B cell (primary cell): ENCODE results near the gene MORC1. TPM values are rescaled to one million over a fixed set of nuclear protein-coding genes. Genes with fewer than 3 reads are reported as not detected.

Experiments
- ATAC-seq: fragments of 200-7000 bp; cut with Tn5 transposase; one replicate; pipeline ENCODE4 v1.10.0; 2021; ENCODE audit warnings: low read depth, mild to moderate bottlenecking, moderate number of reproducible peaks, moderate library complexity
- CTCF ChIA-PET: fragments of 350-600 bp; sonication (Branson Sonifier 250); formaldehyde crosslinking; loops from one replicate; lab custom pipeline; 2021; ENCODE audit warnings: antibody characterized with exemption, inconsistent platforms; lab: Charles Lee
- POLR2A ChIA-PET: fragments of 350-600 bp; sonication (Branson Sonifier 250); formaldehyde crosslinking; loops from one replicate; lab custom pipeline; 2021; ENCODE audit warnings: antibody characterized with exemption; lab: Charles Lee
- DNase-seq: peaks from one replicate; pipeline ENCODE4 v3.0.0; 2013
- H2AFZ ChIP-seq: 2 replicates; pipeline ENCODE4 v1.6.1; 2012; ENCODE audit warnings: mild to moderate bottlenecking, low read depth, low read length; ENCODE audit not compliant: insufficient read depth, poor library complexity, severe bottlenecking
- H3K27ac ChIP-seq, 2 donors: 1 replicate in 1 of 2; 2 replicates in 1 of 2; pipeline ENCODE4 v1.5.1; 2012 to 2013; ENCODE audit warnings: low read length in 2 of 2, mild to moderate bottlenecking in 2 of 2, moderate library complexity in 1 of 2
- H3K27me3 ChIP-seq, 4 experiments: fragments of 200-600 bp in 1 of 4; sonication (generic) in 1 of 4; replicated peaks in 1 of 4; 1 replicate in 2 of 4; 2 replicates in 2 of 4; pipeline versions ENCODE4 v1.6.1 to v1.7.0; 2013 to 2016; ENCODE audit warnings: low read length in 3 of 4, mild to moderate bottlenecking in 2 of 4, mixed read lengths in 1 of 4, moderate library complexity in 1 of 4; ENCODE audit not compliant: insufficient read depth in 4 of 4, control insufficient read depth in 3 of 4; ENCODE audit errors: control extremely low read depth in 1 of 4
- H3K36me3 ChIP-seq, 2 experiments: replicated peaks in 1 of 2; 1 replicate in 1 of 2; 2 replicates in 1 of 2; pipeline versions ENCODE4 v1.6.1 to v1.7.1; 2013; ENCODE audit warnings: low read length in 1 of 2; ENCODE audit not compliant: insufficient read depth in 2 of 2, control insufficient read depth in 1 of 2; ENCODE audit errors: control extremely low read depth in 1 of 2, extremely low read depth in 1 of 2
- H3K4me1 ChIP-seq, 2 donors: fragments of 200-600 bp in 1 of 2; sonication (generic) in 1 of 2; 1 replicate in 1 of 2; 2 replicates in 1 of 2; pipeline versions ENCODE4 v1.5.1 to v1.6.1; 2013 to 2017; ENCODE audit warnings: low read length in 2 of 2; ENCODE audit not compliant: control insufficient read depth in 2 of 2, insufficient read depth in 2 of 2
- H3K4me2 ChIP-seq: replicated peaks from 2 replicates; pipeline ENCODE3; 2012; ENCODE audit warnings: mild to moderate bottlenecking, low read depth, low read length; ENCODE audit not compliant: poor library complexity, severe bottlenecking
- H3K4me3 ChIP-seq, 5 experiments: fragments of 200-600 bp in 1 of 5; sonication (generic) in 1 of 5; 1 replicate in 3 of 5; 2 replicates in 2 of 5; pipeline versions ENCODE4 v1.5.1 to v1.7.0; 2011 to 2016; ENCODE audit warnings: low read length in 4 of 5, mild to moderate bottlenecking in 4 of 5, low read depth in 2 of 5, control low read depth in 1 of 5, moderate library complexity in 1 of 5; ENCODE audit not compliant: insufficient read depth in 1 of 5; ENCODE audit errors: control extremely low read depth in 1 of 5, extremely low read depth in 1 of 5
- H3K79me2 ChIP-seq: fragments of 200-600 bp; sonication (generic); one replicate; pipeline ENCODE4 v1.6.0; 2016; ENCODE audit warnings: low read length; ENCODE audit not compliant: control insufficient read depth, insufficient read depth
- H3K9ac ChIP-seq: fragments of 200-600 bp; sonication (generic); 2 replicates; pipeline ENCODE4 v1.6.1; 2017; ENCODE audit warnings: mild to moderate bottlenecking, low read length, moderate library complexity
- H3K9me3 ChIP-seq, 3 donors: one replicate each; pipeline versions ENCODE4 v1.6.1 to v1.7.1; 2013; ENCODE audit warnings: low read length in 2 of 3; ENCODE audit not compliant: control insufficient read depth in 2 of 3, insufficient read depth in 1 of 3; ENCODE audit errors: control extremely low read depth in 1 of 3
- H4K20me1 ChIP-seq: 2 replicates; pipeline ENCODE4 v1.6.0; 2012; ENCODE audit warnings: mild to moderate bottlenecking, low read length; ENCODE audit not compliant: insufficient read depth, control insufficient read depth, poor library complexity, severe bottlenecking
- H3K27ac Mint-ChIP-seq: one replicate; pipeline ENCODE4 v1.8.0; 2021; ENCODE audit warnings: mixed read lengths
- H3K27me3 Mint-ChIP-seq: one replicate; pipeline ENCODE4 v1.8.0; 2021; ENCODE audit warnings: mixed read lengths
- H3K4me1 Mint-ChIP-seq: one replicate; pipeline ENCODE4 v1.8.0; 2021; ENCODE audit warnings: mixed read lengths
- H3K4me3 Mint-ChIP-seq: one replicate; pipeline ENCODE4 v1.8.0; 2021; ENCODE audit warnings: mixed read lengths
- H3K9me3 Mint-ChIP-seq: one replicate; pipeline ENCODE4 v1.8.0; 2022; ENCODE audit warnings: mixed read lengths; ENCODE audit not compliant: insufficient read depth
- EZH2 ChIP-seq: IDR thresholded peaks from 2 replicates; pipeline ENCODE4 v1.6.1; 2012; ENCODE audit warnings: borderline replicate concordance, low read depth, mild to moderate bottlenecking, moderate library complexity, low read length; ENCODE audit not compliant: insufficient read depth, poor library complexity, severe bottlenecking
- WGBS: methylation state at CpG from one replicate; pipeline ENCODE4 v1.1.5; 2013; ENCODE audit warnings: missing lambda C conversion rate; ENCODE audit not compliant: insufficient coverage; 5-methylcytosine and 5-hydroxymethylcytosine counted together
- intact Hi-C: fragments of 100-400 bp; cut with micrococcal nuclease; formaldehyde crosslinking; loops from one replicate; pipeline ENCODE4 v1.10.0; 2022
- polyA plus RNA-seq: library from polyadenylated mRNA; depleted of rRNA; stranded (reverse); fragments of >200 nt; gene quantifications from 2 replicates; pipeline ENCODE4 v1.2.3, GENCODE V29; 2012
- total RNA-seq, 2 donors: library from RNA; stranded (reverse); fragments of 120-200 nt in 1 of 2; gene quantifications; 1 replicate in 1 of 2; 2 replicates in 1 of 2; pipeline versions ENCODE4 v1.2.3 to v1.2.4, GENCODE V29; 2013 to 2022
- TF ChIP-seq, protein P1 (sequence below): fragments of 200-600 bp; IDR thresholded peaks from one replicate; pipeline ENCODE4 v1.8.0; 2022; ENCODE audit warnings: antibody characterized with exemption, mild to moderate bottlenecking

Gene MORC1
- total and polyA plus RNA-seq, 2 donors (not counting 1 experiment from before 2014, with no cell fraction given) = not detected

DNA sequence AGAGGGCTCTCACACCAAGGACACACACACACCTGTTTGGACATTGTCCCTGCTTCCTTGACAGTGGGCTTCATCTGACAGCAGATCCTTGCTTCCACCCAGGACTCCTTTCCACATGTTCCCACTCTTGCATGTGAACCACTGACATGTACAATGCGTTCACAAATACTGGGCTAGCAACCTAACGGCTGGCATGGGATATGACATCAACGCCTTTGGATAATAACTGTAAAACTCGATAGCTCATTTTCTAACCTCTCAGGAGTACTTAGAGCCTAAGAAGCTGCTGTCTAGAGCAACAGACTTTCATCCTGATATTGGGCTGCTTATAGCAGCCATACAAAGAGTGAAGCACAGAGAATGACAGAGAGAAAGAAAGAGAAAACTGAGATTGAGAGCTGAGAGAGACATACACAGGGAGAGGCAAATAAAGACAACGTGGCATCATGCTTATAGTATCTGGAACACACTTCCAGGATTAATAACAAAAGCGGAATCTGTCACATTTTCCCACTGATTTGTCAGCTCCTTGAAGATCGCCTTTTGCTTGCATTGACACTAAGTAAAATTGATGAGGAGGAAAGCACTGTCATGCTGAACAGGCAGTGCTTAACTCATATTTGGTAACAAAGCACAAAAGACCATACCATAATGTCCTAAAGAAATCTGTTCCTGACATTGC, 166.0 kb downstream of the MORC1 start:
- Histone ChIP-seq H3K9ac (no peak overlapping the region), H3K36me3 (no peaks in the 10 kb centered on the region), H3K4me2 (no peak overlapping the region), H3K79me2 (no peaks in the 10 kb centered on the region), H3K9me3 (no peaks in the 10 kb centered on the region), H3K4me1 (no peaks in the 10 kb centered on the region), H4K20me1 (no peaks in the 10 kb centered on the region), H3K4me3 (no peak overlapping the region), H3K27me3 (peaks cover 0 to 4% (median 0%) of the 10 kb centered on the region in 4 experiments), H3K27ac (no peak overlapping the region), H2AFZ (no peak overlapping the region)
- POLR2A ChIA-PET = no interaction called here
- CTCF ChIA-PET = no interaction called here
- H3K4me1 Mint-ChIP-seq = no peaks in the 10 kb centered on the region
- TF ChIP-seq, protein P1, sequence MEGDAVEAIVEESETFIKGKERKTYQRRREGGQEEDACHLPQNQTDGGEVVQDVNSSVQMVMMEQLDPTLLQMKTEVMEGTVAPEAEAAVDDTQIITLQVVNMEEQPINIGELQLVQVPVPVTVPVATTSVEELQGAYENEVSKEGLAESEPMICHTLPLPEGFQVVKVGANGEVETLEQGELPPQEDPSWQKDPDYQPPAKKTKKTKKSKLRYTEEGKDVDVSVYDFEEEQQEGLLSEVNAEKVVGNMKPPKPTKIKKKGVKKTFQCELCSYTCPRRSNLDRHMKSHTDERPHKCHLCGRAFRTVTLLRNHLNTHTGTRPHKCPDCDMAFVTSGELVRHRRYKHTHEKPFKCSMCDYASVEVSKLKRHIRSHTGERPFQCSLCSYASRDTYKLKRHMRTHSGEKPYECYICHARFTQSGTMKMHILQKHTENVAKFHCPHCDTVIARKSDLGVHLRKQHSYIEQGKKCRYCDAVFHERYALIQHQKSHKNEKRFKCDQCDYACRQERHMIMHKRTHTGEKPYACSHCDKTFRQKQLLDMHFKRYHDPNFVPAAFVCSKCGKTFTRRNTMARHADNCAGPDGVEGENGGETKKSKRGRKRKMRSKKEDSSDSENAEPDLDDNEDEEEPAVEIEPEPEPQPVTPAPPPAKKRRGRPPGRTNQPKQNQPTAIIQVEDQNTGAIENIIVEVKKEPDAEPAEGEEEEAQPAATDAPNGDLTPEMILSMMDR = no peak
- TF ChIP-seq EZH2 = no peak
- no peak for ATAC-seq
- H3K27me3 Mint-ChIP-seq = peaks cover 2% of the 10 kb centered on the region
- WGBS = 97% methylated on average over 4 of the region's 7 CpGs
- intact Hi-C loops = no loop called here
- H3K27ac Mint-ChIP-seq = no peak overlapping the region
- no peak overlapping the region for H3K4me3 Mint-ChIP-seq
- DNase-seq = no peak
- H3K9me3 Mint-ChIP-seq = no peaks in the 10 kb centered on the region

DNA sequence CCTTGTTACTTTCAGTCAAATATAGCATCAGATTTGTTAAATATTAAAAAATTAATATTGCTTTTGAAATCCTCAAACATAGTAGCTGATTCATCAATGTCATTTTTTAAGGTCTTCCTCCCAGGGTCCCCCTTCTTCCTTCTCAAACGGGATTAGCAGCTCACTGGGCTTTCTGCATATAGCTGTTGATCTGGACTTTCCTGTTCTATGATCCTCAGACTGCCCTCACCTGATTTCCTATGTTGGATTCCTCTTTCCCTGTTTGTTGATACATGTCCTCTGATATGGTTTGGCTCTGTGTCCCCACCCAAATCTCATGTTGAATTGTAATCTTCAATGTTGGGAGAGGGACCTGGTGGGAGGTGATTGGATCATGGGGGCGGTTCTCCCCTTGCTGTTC, 170.1 kb downstream of the MORC1 start:
- H3K9ac ChIP-seq = no peak overlapping the region
- H3K27me3 ChIP-seq = peaks cover 0 to 5% (median 2%) of the 10 kb centered on the region in 4 experiments
- ATAC-seq (no peak), DNase-seq (no peak)
- H3K36me3 ChIP-seq = no peaks in the 10 kb centered on the region
- no peaks in the 10 kb centered on the region for H3K4me1 ChIP-seq
- Mint-ChIP-seq H3K9me3 (no peaks in the 10 kb centered on the region), H3K4me1 (no peaks in the 10 kb centered on the region), H3K27ac (no peak overlapping the region), H3K4me3 (no peak overlapping the region), H3K27me3 (peaks cover 5% of the 10 kb centered on the region)
- intact Hi-C loops = no loop called here
- H3K79me2 ChIP-seq = no peaks in the 10 kb centered on the region
- no CpG with 5 or more reads among the region's 2 CpGs for WGBS
- ChIA-PET POLR2A (no interaction called here), CTCF (no interaction called here)
- H3K4me2 ChIP-seq = no peak overlapping the region
- no peaks in the 10 kb centered on the region for H4K20me1 ChIP-seq
- H3K27ac ChIP-seq = no peak overlapping the region
- no peak for TF ChIP-seq EZH2
- TF ChIP-seq, protein P1 = no peak
- no peak overlapping the region for H3K4me3 ChIP-seq
- H2AFZ ChIP-seq = no peak overlapping the region
- H3K9me3 ChIP-seq = no peaks in the 10 kb centered on the region
